ENCODE measurements around the gene CRTAC1. TPM values are rescaled to one million over a fixed set of nuclear protein-coding genes. Genes with fewer than 3 reads are reported as not detected.

CRTAC1 gene
- total and polyA plus RNA-seq, 9 of the 15 experiments (the other 6 are each of a cell fraction or from before 2014, with no cell fraction given), result not detected

DNA sequence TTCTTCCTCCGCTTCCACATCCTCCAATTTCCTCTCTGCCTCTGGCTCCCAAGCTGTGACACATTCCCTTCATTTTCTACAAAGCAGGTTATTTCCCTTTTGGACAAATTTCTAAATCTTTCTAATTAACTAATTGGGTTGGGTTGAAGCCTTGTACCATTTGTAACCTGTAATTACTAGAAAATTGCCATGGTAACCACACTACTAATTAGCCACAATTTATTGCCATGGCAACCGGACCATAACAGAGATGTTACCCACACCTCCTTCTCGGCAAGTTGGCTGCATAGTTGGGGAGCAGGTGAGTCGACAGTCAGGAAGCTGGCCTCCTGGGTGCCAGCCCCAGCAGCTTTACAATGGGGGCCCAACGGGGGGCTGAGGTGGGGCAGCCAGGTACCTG lies 119.2 kb downstream of the CRTAC1 start:
- CTCF ChIA-PET (ENCODE audit: low intra/inter-chr PET ratio), result no interaction called here
- H2AFZ ChIP-seq (ENCODE audit: low read depth, low read length), result no peak overlapping the region
- no peaks in the 10 kb centered on the region for H3K79me2 ChIP-seq (ENCODE audit: control insufficient read depth, insufficient read depth, low read length)
- POLR2A ChIA-PET, result no interaction called here
- 0 out of 2 replicates have a peak, but pooled peaks cover 5% of the 10 kb centered on the region for H4K20me1 ChIP-seq (replicated peaks; ENCODE audit: control insufficient read depth, insufficient read depth, low read length)
- H3K4me1 ChIP-seq (replicated peaks in 1 of 2; ENCODE audit: control insufficient read depth in 2 of 2, insufficient read depth in 2 of 2, low read length in 2 of 2), result peaks cover 0 to 8% of the 10 kb centered on the region in 2 experiments; a peak in 2 of 5 replicates
- H3K9me3 ChIP-seq (replicated peaks; ENCODE audit: control insufficient read depth, insufficient read depth, low read depth, low read length), result no peaks in the 10 kb centered on the region
- intact Hi-C loops (cut with micrococcal nuclease) (loop anchor here (10.0 kb wide), 1 partner anchor 394 kb away; no protein-coding TSS in a partner anchor), in situ Hi-C loops (cut with MboI) (loop anchor here (25.0 kb wide), 1 partner anchor 401 kb away; no protein-coding TSS in a partner anchor)
- no peak overlapping the region for H3K27ac ChIP-seq (ENCODE audit: extremely low read depth, low read depth, low read length)
- peaks cover 14 to 38% of the 10 kb centered on the region in 2 experiments; a peak in 4 of 5 replicates for H3K27me3 ChIP-seq (ENCODE audit: control insufficient read depth in 2 of 2, insufficient read depth in 2 of 2, low read length in 2 of 2)
- no peak overlapping the region for H3K4me3 ChIP-seq
- DNase-seq (ENCODE audit: extremely low read depth in 1 of 4, low spot score in 3 of 4) (no peak), FAIRE-seq (no peak), ATAC-seq (no peak)
- BruUV-seq (replicated peaks), result no TSS peak
- no peak overlapping the region for H3K4me2 ChIP-seq (ENCODE audit: insufficient read depth, low read length)
- no peaks in the 10 kb centered on the region for H3K36me3 ChIP-seq (ENCODE audit: control insufficient read depth, insufficient read depth, low read length)
- WGBS (ENCODE audit: insufficient coverage, low coverage, missing lambda C conversion rate), result 0% methylated on average over 5 of the region's 5 CpGs
- no peak overlapping the region for H3K9ac ChIP-seq (ENCODE audit: insufficient read depth in 1 of 2, low read depth in 2 of 2, low read length in 2 of 2)
- TF ChIP-seq ZKSCAN3 (CRISPR knock-in tag; IDR thresholded peaks at IDR 0.05) (no peak), POLR2G (IDR thresholded peaks at IDR 0.05; ENCODE audit: low read depth, low read length) (no peak), RFX1 (IDR thresholded peaks at IDR 0.05) (peak; percentile 68)
- H3K9me1 ChIP-seq (ENCODE audit: control insufficient read depth, insufficient read depth, low read length), result no peaks in the 10 kb centered on the region

DNA sequence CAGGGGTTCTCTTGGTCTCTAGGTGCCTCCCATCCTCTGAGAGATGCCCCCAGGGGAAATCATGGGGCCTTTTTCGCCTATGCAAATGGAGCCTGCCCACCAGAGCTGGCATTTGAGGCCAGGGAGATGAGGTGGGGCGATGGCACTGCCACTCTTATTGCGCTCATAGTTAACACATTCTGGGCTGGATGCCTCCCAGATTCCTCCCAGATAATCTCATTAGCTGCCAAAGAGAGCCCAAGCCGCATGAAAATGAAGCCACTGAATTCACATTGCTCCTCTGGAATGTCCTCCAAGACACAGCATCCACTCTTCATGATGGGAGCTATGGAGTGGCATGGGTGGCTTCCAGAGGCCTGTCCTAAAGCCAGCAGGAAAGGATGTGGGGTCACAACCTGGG lies 119.8 kb downstream of the CRTAC1 start:
- FAIRE-seq, result no peak
- Histone ChIP-seq H3K9me1 (ENCODE audit: control insufficient read depth, insufficient read depth, low read length) (no peaks in the 10 kb centered on the region), H3K9ac (ENCODE audit: insufficient read depth in 1 of 2, low read depth in 2 of 2, low read length in 2 of 2) (no peak overlapping the region), H3K4me2 (ENCODE audit: insufficient read depth, low read length) (no peak overlapping the region), H3K36me3 (ENCODE audit: control insufficient read depth, insufficient read depth, low read length) (no peaks in the 10 kb centered on the region), H3K27me3 (ENCODE audit: control insufficient read depth in 2 of 2, insufficient read depth in 2 of 2, low read length in 2 of 2) (peaks cover 19 to 41% of the 10 kb centered on the region in 2 experiments; a peak in 4 of 5 replicates), H3K27ac (ENCODE audit: extremely low read depth, low read depth, low read length) (no peak overlapping the region), H3K79me2 (ENCODE audit: control insufficient read depth, insufficient read depth, low read length) (no peaks in the 10 kb centered on the region), H3K4me3 (no peak overlapping the region), H3K4me1 (replicated peaks in 1 of 2; ENCODE audit: control insufficient read depth in 2 of 2, insufficient read depth in 2 of 2, low read length in 2 of 2) (peaks cover 0 to 8% of the 10 kb centered on the region in 2 experiments; a peak in 2 of 5 replicates), H4K20me1 (replicated peaks; ENCODE audit: control insufficient read depth, insufficient read depth, low read length) (0 out of 2 replicates have a peak, but pooled peaks cover 5% of the 10 kb centered on the region), H3K9me3 (replicated peaks; ENCODE audit: control insufficient read depth, insufficient read depth, low read depth, low read length) (no peaks in the 10 kb centered on the region), H2AFZ (ENCODE audit: low read depth, low read length) (no peak overlapping the region)
- in situ Hi-C loops (cut with MboI), result loop anchor here (25.0 kb wide), 1 partner anchor 402 kb away; no protein-coding TSS in a partner anchor
- WGBS (ENCODE audit: insufficient coverage, low coverage, missing lambda C conversion rate), result 0% methylated on average over 4 of the region's 4 CpGs
- no peak for DNase-seq (ENCODE audit: extremely low read depth in 1 of 4, low spot score in 3 of 4)
- ChIA-PET CTCF (ENCODE audit: low intra/inter-chr PET ratio) (no interaction called here), POLR2A (interaction anchor here (0.7 kb wide), 1 partner anchor 22 kb away, joined by 3 read pairs; no protein-coding TSS in a partner anchor)
- no peak for ATAC-seq
- intact Hi-C loops (cut with micrococcal nuclease), result loop anchor here (10.0 kb wide), 1 partner anchor 394 kb away; no protein-coding TSS in a partner anchor
- no TSS peak for BruUV-seq (replicated peaks)
- TF ChIP-seq ZFX (CRISPR knock-in tag; IDR thresholded peaks at IDR 0.05), result no peak
- no peak for TF ChIP-seq ZKSCAN1 (IDR thresholded peaks at IDR 0.05; ENCODE audit: low read depth, low read length)
- no peak for TF ChIP-seq NCOA1 (IDR thresholded peaks at IDR 0.05; ENCODE audit: low read depth)
- TF ChIP-seq ZKSCAN3 (CRISPR knock-in tag; IDR thresholded peaks at IDR 0.05), result no peak
- TF ChIP-seq TEAD4 (IDR thresholded peaks at IDR 0.05; ENCODE audit: low read length), result no peak
- no peak for TF ChIP-seq TEAD4 (CRISPR knock-in tag; IDR thresholded peaks at IDR 0.05; ENCODE audit: borderline replicate concordance)
- no peak for TF ChIP-seq ZNF224 (CRISPR knock-in tag; IDR thresholded peaks at IDR 0.05)
